Muscle layer of colon (tissue), 2 donors: ENCODE data around the gene ROBO2.

Experiments
- H3K27ac ChIP-seq: one replicate; pipeline ENCODE4 v1.7.0; 2013; ENCODE audit warnings: low read depth, mild to moderate bottlenecking, low read length, moderate library complexity
- H3K27me3 ChIP-seq, 2 donors: one replicate each; pipeline ENCODE4 v1.7.0; 2013; ENCODE audit warnings: low read length in 2 of 2, mild to moderate bottlenecking in 2 of 2; ENCODE audit not compliant: insufficient read depth in 2 of 2, control insufficient read depth in 1 of 2
- H3K36me3 ChIP-seq: one replicate; pipeline ENCODE4 v1.7.0; 2013; ENCODE audit warnings: mild to moderate bottlenecking, low read length; ENCODE audit not compliant: insufficient read depth
- H3K4me1 ChIP-seq: one replicate; pipeline ENCODE4 v1.7.0; 2013; ENCODE audit warnings: mild to moderate bottlenecking, low read length; ENCODE audit not compliant: insufficient read depth
- H3K4me3 ChIP-seq, 2 donors: one replicate each; pipeline ENCODE4 v1.7.0; 2013; ENCODE audit warnings: low read length in 2 of 2, low read depth in 1 of 2, mild to moderate bottlenecking in 1 of 2, moderate library complexity in 1 of 2
- H3K9ac ChIP-seq: one replicate; pipeline ENCODE4 v1.7.0; 2013; ENCODE audit warnings: low read length
- H3K9me3 ChIP-seq: one replicate; pipeline ENCODE4 v1.7.0; 2013; ENCODE audit warnings: mild to moderate bottlenecking, low read length
- donor health status: abdominal sarcoma.
- donor health status: Adenocarcinoma of cecum.

The ROBO2 gene

GRCh38 chr3:77244981-77245380 is 205.1 kb downstream of the ROBO2 start:
- H3K27me3 ChIP-seq = no peaks in the 10 kb centered on the region
- no peaks in the 10 kb centered on the region for H3K36me3 ChIP-seq
- H3K4me3 ChIP-seq = no peak overlapping the region
- H3K9me3 ChIP-seq = no peaks in the 10 kb centered on the region
- no peak overlapping the region for H3K27ac ChIP-seq
- H3K9ac ChIP-seq = no peak overlapping the region
- H3K4me1 ChIP-seq = no peaks in the 10 kb centered on the region

GRCh38 chr3:77247061-77247460 is 207.2 kb downstream of the ROBO2 start:
- Histone ChIP-seq H3K27me3 (no peaks in the 10 kb centered on the region), H3K27ac (no peak overlapping the region), H3K4me3 (no peak overlapping the region), H3K9ac (no peak overlapping the region), H3K9me3 (no peaks in the 10 kb centered on the region), H3K4me1 (no peaks in the 10 kb centered on the region), H3K36me3 (no peaks in the 10 kb centered on the region)

DNA sequence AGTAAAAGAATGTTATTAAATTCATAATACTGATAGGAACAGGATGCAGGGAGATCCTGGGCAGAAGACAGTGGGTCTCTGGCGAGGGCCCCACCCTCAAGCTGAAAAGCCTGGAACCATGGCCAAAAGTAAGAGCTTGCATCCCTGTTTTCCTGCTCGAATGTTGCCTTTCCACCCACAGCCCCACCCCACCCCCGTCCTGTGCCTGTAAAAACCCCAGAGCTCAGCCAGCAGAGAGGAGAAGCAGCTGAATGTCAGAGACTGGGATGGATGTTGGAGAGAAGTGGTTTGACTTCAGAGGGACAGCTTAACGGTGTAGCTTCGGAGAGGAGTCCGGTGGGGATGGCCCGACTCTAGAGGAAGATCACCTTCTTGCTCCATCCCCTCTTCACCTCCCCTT is 207.9 kb downstream of the ROBO2 start:
- Histone ChIP-seq H3K9ac (no peak overlapping the region), H3K27me3 (no peaks in the 10 kb centered on the region), H3K9me3 (no peaks in the 10 kb centered on the region), H3K27ac (no peak overlapping the region), H3K36me3 (no peaks in the 10 kb centered on the region), H3K4me1 (no peaks in the 10 kb centered on the region), H3K4me3 (no peak overlapping the region)

DNA sequence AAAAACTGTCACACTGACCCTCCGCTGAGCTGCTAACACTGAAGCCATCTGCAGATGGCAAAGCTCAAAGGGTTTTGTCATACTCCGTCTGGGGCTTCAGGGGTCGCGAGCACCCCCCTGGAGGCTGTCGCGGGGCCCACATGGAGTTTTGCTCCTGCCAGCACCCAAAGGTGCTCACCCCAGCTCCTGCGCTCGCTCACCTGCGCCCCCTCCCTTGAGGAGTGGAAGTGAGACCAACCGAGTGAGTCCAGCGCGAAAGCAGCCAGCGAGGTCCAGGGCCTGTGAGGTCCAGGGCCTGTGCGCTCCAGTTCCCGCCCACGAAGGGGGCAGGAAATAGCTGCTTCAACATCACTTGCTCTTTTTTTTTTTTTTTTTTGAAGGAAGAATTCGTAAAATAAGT is 208.5 kb downstream of the ROBO2 start:
- Histone ChIP-seq H3K27me3 (no peaks in the 10 kb centered on the region), H3K4me3 (no peak overlapping the region), H3K36me3 (no peaks in the 10 kb centered on the region), H3K9me3 (no peaks in the 10 kb centered on the region), H3K9ac (no peak overlapping the region), H3K4me1 (no peaks in the 10 kb centered on the region), H3K27ac (no peak overlapping the region)

DNA sequence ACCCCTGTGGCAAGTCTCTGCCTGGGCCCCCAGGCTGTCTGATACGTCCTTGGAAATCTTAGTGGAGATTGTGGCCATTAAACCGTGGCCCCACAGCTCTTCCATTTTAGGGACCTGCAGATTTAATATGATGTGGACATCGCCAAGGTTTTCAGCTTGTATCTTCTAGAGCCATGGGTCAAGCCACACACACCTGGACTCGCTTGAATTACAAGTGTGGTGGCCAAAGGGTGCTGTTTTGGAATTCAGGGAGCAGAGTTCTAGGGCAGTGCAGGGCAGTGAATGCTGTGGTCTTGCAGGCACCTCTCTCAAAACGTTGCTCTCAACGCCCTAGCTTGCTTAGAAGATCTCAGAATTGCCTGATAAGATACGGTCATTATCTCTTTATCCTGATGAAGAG is 211.2 kb downstream of the ROBO2 start:
- no peaks in the 10 kb centered on the region for H3K9me3 ChIP-seq
- H3K27ac ChIP-seq = no peak overlapping the region
- H3K36me3 ChIP-seq = no peaks in the 10 kb centered on the region

DNA sequence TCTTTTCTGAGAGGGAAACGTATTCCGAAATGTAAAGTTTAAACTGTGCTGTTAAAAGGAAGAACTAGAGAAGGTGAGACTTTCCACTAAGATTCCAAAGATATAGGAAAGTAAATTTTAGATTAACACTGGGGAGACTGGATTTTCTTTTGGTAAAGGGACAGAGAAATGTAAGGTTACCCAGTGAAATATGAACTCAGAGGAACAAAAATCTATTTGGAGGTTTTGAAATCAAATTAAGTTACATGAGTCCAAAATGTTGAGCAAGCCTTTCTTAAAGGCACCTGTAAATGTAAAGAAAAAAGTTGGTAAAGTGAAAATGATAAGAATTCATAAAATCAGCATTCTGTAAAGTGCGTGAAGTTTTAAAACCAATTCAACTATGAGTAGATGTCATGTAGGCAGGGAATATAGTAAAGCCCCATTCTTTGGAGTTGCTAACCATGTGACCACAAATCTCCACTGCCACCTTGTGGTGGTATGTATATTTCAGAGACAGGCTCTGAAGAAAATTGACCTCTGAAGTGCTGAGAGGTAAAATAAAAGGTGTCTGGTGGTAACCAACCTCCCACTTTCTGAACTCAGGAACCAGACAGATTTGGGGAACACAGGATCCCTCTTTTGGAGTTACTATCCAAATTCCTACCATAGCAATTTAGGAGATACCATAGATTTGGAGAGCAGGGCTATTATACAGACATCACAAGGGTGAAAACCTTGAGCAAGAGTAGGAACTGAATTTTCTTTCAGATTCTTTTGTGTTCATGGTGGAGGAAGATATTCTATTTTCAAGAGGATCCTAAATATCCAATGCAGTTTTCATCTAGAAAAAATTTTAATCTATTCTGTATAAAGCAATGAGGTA is 215.3 kb downstream of the ROBO2 start:
- H3K27ac ChIP-seq = no peak overlapping the region
- no peaks in the 10 kb centered on the region for H3K9me3 ChIP-seq
- no peaks in the 10 kb centered on the region for H3K4me1 ChIP-seq
- H3K36me3 ChIP-seq = no peaks in the 10 kb centered on the region
- no peak overlapping the region for H3K9ac ChIP-seq
- no peak overlapping the region for H3K4me3 ChIP-seq
- H3K27me3 ChIP-seq = no peaks in the 10 kb centered on the region

More for the DNA sequence above, 211.2 kb downstream of the ROBO2 start:
- Histone ChIP-seq H3K4me3 (no peak overlapping the region), H3K27me3 (no peaks in the 10 kb centered on the region), H3K9ac (no peak overlapping the region), H3K4me1 (no peaks in the 10 kb centered on the region)

DNA sequence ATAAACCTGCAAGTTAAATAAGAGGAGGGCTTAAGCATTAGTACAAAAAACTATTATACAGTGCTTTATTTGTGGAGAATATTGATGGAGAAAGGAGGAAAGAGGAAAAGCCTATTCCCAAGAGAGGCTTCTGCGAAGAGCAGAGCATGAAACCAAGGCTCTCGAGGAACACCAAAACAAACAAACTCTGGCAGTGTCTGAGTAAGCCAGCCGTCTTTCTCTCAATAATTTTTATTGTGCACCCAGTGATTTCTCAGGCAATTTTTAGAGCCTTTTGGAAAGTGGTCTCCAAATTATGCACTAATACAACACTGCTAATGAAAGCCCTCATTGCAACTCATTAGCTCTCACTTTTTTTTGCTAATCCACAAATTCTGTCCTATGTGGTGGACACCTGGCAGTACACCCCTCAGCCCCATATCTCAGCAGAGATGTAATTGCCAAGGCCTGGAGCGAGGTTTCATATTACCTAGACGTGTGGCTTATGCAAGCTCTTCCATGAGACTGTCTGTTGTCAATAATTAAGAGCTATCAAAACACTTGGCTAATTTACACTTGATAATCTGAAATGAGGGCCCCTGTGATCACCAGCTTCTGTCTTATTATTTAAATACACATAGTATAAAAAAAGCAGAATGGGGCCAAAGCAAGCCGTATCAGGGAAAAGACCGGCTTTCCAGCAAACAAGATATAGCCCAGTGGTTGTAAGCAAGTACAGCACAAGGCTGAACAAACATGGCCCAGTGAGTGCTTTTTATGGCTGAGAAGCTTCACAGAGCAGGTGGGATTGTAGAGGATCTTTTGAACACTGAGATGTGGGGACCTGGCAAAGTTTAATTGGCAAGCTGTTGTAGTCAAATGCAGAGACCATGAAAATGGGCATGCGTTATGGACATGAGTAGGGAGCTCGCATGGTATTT is 216.9 kb downstream of the ROBO2 start:
- no peak overlapping the region for H3K9ac ChIP-seq
- H3K9me3 ChIP-seq = no peaks in the 10 kb centered on the region
- H3K36me3 ChIP-seq = no peaks in the 10 kb centered on the region
- H3K27ac ChIP-seq = no peak overlapping the region
- H3K4me1 ChIP-seq = no peaks in the 10 kb centered on the region
- no peaks in the 10 kb centered on the region for H3K27me3 ChIP-seq
- H3K4me3 ChIP-seq = no peak overlapping the region

- H3K4me3 ChIP-seq = no peak overlapping the region
These were observed 219.8 kb downstream of the ROBO2 start for GRCh38 chr3:77259694-77260093.

GRCh38 chr3:77262361-77262760 is 222.5 kb downstream of the ROBO2 start:
- no peak overlapping the region for H3K4me3 ChIP-seq
- no peaks in the 10 kb centered on the region for H3K27me3 ChIP-seq
- no peaks in the 10 kb centered on the region for H3K9me3 ChIP-seq
- H3K36me3 ChIP-seq = no peaks in the 10 kb centered on the region
- no peak overlapping the region for H3K27ac ChIP-seq
- no peaks in the 10 kb centered on the region for H3K4me1 ChIP-seq
- no peak overlapping the region for H3K9ac ChIP-seq

More at GRCh38 chr3:77259694-77260093, 219.8 kb downstream of the ROBO2 start:
- Histone ChIP-seq H3K27me3 (no peaks in the 10 kb centered on the region), H3K9me3 (no peaks in the 10 kb centered on the region), H3K9ac (no peak overlapping the region), H3K36me3 (no peaks in the 10 kb centered on the region), H3K4me1 (no peaks in the 10 kb centered on the region), H3K27ac (no peak overlapping the region)

GRCh38 chr3:77267589-77267988 is 227.7 kb downstream of the ROBO2 start:
- H3K4me1 ChIP-seq = no peaks in the 10 kb centered on the region
- H3K27ac ChIP-seq = no peak overlapping the region
- no peak overlapping the region for H3K9ac ChIP-seq
- H3K36me3 ChIP-seq = no peaks in the 10 kb centered on the region
- no peaks in the 10 kb centered on the region for H3K27me3 ChIP-seq
- H3K9me3 ChIP-seq = no peaks in the 10 kb centered on the region
- H3K4me3 ChIP-seq = no peak overlapping the region

GRCh38 chr3:77271306-77271705 is 231.4 kb downstream of the ROBO2 start:
- H3K4me3 ChIP-seq = no peak overlapping the region
- no peak overlapping the region for H3K27ac ChIP-seq
- no peaks in the 10 kb centered on the region for H3K4me1 ChIP-seq
- H3K27me3 ChIP-seq = no peaks in the 10 kb centered on the region
- H3K36me3 ChIP-seq = no peaks in the 10 kb centered on the region
- no peaks in the 10 kb centered on the region for H3K9me3 ChIP-seq
- H3K9ac ChIP-seq = no peak overlapping the region
